SK-N-SH treated with all-trans-retinoic acid at 6 μM for 48 hours (cell line): Measurements from ENCODE around the gene TSC22D4.

ENCODE experiments used
- CREB5 ChIP-seq: fragments of 250-450 bp; sonication (Bioruptor Pico); IDR thresholded peaks from 2 replicates; pipeline ENCODE4 v1.5.1; 2020; ENCODE audit warnings: low read depth, mild to moderate bottlenecking, moderate library complexity
- ESRRG ChIP-seq: fragments of 250-450 bp; sonication (Bioruptor Pico); IDR thresholded peaks from 2 replicates; pipeline ENCODE4 v1.6.1; 2021; ENCODE audit warnings: mild to moderate bottlenecking
- PATZ1 ChIP-seq: fragments of 250-450 bp; sonication (Bioruptor Pico); IDR thresholded peaks from 2 replicates; pipeline ENCODE4 v1.8.0; 2020; ENCODE audit warnings: mild to moderate bottlenecking, moderate library complexity, borderline replicate concordance
- SNAI2 ChIP-seq: fragments of 250-450 bp; sonication (Bioruptor Pico); IDR thresholded peaks from 2 replicates; pipeline ENCODE4 v1.5.0; 2020; ENCODE audit warnings: mild to moderate bottlenecking, moderate library complexity
- ZC3H10 ChIP-seq: fragments of 250-450 bp; sonication (Bioruptor Pico); IDR thresholded peaks from 2 replicates; pipeline ENCODE4 v1.5.1; 2021; ENCODE audit warnings: mild to moderate bottlenecking, moderate library complexity

DNA sequence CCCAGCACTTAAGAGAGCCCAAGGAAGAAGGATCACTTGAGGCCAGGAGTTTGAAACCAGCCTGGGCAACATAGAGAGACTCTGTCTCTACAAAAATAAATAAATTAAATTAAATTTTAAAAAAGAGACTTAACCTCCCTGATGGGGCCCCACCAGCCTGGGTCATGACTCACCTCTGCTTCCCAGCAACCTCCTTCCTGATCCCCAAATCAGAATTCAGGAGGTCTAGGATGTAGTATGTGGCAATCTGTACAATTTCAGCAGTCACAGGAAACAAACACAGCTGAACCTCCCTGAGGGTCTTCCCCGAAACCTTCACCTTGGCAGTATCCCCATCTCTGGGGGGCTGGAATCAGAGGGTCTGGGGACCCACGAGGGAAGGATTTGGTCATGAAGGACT, 33.0 kb downstream of the TSC22D4 start:
- no peak for TF ChIP-seq PATZ1 (CRISPR knock-in tag)
- no peak for TF ChIP-seq SNAI2 (CRISPR knock-in tag)
- TF ChIP-seq CREB5: no peak
- TF ChIP-seq ESRRG (CRISPR knock-in tag): no peak
- TF ChIP-seq ZC3H10 (CRISPR knock-in tag): no peak
